Measurements from ENCODE around the gene RIOX2.

GRCh38 chr3:97910931-97911351, 61.3 kb downstream of the RIOX2 start:
- TF ChIP-seq CTCF (optimal IDR thresholded peaks at IDR 0.05 in 1 of 3, IDR thresholded peaks at IDR 0.05 in 1 of 3, conservative IDR thresholded peaks at IDR 0.05 in 1 of 3; ENCODE audit: extremely low read depth in 1 of 3, insufficient read depth in 2 of 3, low read length in 3 of 3), result no peak
- no peak for TF ChIP-seq EZH2 (IDR thresholded peaks at IDR 0.05; ENCODE audit: low read length)
